GM12891 (cell line): Measurements from ENCODE around the gene ATG3.
A peak's percentile ranks its signal among the peaks of the same experiment; 100 is the strongest.
"Not testable (repeated sequence)": the region's sequence is repeated elsewhere in the genome, so short reads cannot be mapped to it uniquely, and the experiment has no call there.

Experiments used
- DNase-seq: peaks from one replicate; pipeline ENCODE4 v3.0.0; 2011; ENCODE audit warnings: low spot score; ENCODE audit not compliant: insufficient read length
- FAIRE-seq: peaks from 2 replicates; lab custom pipeline; 2011; peaks lifted over from hg19 to GRCh38; lab: Jason Lieb, UNC
- PAX5 ChIP-seq: IDR thresholded peaks from 2 replicates; pipeline ENCODE4 v1.6.1; 2011; ENCODE audit warnings: low read length, moderate library complexity, mild to moderate bottlenecking; ENCODE audit not compliant: insufficient read depth, severe bottlenecking
- POLR2A ChIP-seq: IDR thresholded peaks from 2 replicates; pipeline ENCODE4 v1.6.1; 2011; ENCODE audit warnings: low read depth, low read length, control low read depth
- POLR2AphosphoS5 ChIP-seq: IDR thresholded peaks from 2 replicates; pipeline ENCODE4 v1.6.1; 2011; ENCODE audit warnings: low read depth, low read length, control low read depth
- POU2F2 ChIP-seq: IDR thresholded peaks from 2 replicates; pipeline ENCODE4 v1.6.1; 2011; ENCODE audit warnings: low read depth, mild to moderate bottlenecking, control low read depth, low read length, moderate library complexity
- SPI1 ChIP-seq: IDR thresholded peaks from 2 replicates; pipeline ENCODE4 v1.6.1; 2011; ENCODE audit warnings: low read depth, low read length, control low read depth
- TAF1 ChIP-seq: IDR thresholded peaks from 2 replicates; pipeline ENCODE4 v1.6.1; 2011; ENCODE audit warnings: low read depth, low read length, control low read depth

The ATG3 gene

DNA sequence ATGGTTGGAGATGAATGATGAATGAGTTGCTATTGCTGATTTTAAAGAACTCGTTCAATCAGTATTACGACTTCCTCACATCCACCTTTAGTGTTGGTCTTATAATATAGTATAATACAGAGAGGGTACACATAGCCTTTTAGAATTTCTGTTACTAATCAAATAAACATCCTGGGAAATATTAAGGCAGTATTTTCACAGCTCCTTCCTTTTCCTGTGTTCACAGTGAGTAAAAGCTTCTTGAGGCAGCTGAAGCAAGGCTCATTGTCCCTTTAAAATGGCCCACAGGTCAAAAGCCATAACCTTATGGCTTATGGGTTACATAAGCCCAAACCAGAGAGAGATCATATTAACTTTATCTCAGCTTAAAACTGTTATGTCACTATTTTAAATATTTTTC is 61.1 kb downstream of the ATG3 start:
- TF ChIP-seq POLR2A (no peak), POU2F2 (no peak), POLR2AphosphoS5 (no peak), TAF1 (no peak), PAX5 (no peak), SPI1 (no peak)
- FAIRE-seq = no peak
- no peak for DNase-seq

DNA sequence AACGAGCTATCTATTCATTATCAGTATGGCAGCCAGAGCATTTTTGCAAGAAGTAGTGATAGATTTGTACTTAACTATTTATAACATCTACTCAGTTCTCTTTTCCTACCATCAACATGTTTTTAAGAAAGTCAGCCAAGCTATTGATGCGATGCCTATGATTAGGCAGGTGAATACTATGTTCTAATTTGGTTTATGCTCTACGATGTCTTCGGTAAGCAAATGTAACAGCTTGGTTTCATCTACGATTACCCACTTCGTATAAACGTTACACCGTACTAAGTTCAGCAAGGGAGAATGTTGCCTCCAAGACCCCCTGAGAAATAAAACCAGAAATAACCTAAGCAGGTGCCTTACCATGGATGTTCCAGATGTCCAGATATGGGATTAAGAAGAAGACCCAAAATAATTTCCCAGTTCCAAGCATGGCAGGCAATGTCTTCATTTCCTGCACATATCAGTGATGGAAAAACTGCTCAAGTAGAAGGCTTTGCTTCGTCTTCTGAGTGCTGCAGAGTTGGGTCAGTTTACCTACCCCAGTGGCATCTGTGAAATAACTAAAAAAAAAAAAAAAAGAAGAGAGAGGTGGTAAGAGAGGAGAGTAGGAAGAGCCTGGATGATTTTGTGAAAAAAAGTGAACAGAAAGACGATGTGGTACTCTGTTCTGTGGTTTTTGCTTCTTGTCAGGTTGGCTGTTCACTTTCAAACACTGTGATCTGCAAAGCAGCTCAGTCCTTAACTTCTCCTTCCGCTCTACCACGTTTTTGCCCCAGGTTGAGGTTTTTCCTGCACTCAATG is 62.6 kb downstream of the ATG3 start, which contains the start of gene BTLA:
TSS of gene BTLA (minus strand) at position 559 of the 798 bp plus-strand sequence. CDS start at position 445, 114 bp downstream.
- DNase-seq = no peak
- TF ChIP-seq POLR2AphosphoS5 (peak; percentile 46; the same call in 1 of the 2 replicates), PAX5 (no peak), POLR2A (peak; percentile 73; the same call in 1 of the 2 replicates), SPI1 (peak; percentile 32; the same call in 1 of the 2 replicates), TAF1 (no peak; the same call in none of the 2 replicates), POU2F2 (no peak)
- FAIRE-seq = peak; percentile 87

DNA sequence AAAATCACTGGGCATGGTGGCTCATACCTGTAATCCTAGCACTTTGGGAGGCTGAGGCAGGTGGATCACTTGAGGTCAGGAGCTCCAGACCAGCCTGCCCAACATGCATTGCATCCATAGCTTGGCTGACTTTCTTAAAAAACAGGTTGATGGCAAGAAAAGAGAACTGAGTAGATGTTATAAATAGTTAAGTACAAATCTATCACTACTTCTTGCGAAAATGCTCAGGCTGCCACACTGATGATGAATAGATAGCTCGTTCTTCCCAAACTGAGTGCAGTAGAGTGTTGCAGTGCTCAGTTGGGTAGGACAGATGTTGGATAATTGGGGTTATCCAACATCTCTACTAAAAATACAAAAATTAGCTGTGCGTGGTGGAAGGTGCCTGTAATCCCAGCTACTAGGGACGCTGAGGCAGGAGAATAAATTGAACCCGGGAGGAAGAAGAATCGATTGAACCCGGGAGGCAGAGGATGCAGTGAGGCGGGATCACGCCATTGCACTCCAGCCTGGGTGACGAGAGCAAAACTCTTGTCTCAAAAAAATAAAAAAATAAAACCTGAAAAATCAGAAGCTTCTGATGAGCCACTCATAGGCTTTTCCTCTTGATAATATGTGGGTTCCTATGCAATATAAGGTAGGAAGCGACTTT is 63.7 kb downstream of the ATG3 start:
- FAIRE-seq = peak; percentile 86
- no peak for TF ChIP-seq PAX5
- no peak for TF ChIP-seq POLR2AphosphoS5
- TF ChIP-seq SPI1 = peak; percentile 20; the same call in 1 of the 2 replicates
- TF ChIP-seq TAF1 = peak; percentile 31; the same call in 1 of the 2 replicates
- DNase-seq = no peak

DNA sequence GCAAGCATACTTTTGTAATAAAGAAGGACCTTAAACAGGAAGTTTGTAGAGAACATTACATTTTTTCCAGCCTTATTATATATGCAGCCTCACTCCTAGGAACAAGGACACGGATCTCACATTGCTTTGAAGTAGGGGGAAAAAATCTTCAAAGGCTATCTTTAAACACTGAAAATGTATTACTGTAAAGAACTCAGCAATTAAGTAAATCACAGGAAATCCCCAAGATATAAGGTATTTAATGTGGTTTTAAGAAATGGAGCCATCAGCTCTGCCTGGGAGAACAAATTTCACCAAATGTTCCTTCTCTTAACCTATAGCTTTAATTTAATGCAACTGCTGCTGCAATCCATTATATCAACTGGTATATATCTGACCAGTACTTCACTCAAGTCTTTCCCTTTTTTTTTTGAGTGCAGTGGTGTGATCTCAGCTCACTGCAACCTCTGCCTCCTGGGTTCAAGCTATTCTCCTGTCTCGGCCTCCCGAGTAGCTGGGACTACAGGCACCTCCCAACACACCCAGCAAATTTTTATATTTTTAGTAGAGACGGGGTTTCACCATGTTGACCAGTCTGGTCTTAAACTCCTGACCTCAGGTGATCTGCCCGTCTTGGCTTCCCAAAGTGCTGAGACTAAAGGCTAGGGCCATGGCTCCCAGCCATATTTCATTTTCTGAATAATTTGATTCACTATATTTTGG is 65.2 kb downstream of the ATG3 start:
- DNase-seq (no peak), FAIRE-seq (peak; percentile 59)
- TF ChIP-seq POU2F2 = no peak
- TF ChIP-seq SPI1 = no peak
- no peak for TF ChIP-seq PAX5
- TF ChIP-seq TAF1 = no peak
- TF ChIP-seq POLR2AphosphoS5 = no peak
- no peak for TF ChIP-seq POLR2A

DNA sequence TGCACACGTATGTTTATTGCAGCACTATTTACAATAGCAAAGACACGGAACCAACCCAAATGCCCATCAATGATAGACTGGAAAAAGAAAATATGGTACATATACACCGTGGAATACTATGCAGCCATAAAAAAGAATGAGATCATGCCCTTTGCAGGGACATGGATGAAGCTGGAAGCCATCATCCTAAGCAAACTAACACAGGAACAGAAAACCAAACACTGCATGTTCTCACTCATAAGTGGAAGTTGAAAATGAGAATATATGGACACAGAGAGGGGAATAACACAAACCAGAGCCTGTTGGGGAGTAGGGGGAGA is 67.4 kb downstream of the ATG3 start:
- DNase-seq = not testable (repeated sequence)
- peak; percentile 52 for FAIRE-seq

DNA sequence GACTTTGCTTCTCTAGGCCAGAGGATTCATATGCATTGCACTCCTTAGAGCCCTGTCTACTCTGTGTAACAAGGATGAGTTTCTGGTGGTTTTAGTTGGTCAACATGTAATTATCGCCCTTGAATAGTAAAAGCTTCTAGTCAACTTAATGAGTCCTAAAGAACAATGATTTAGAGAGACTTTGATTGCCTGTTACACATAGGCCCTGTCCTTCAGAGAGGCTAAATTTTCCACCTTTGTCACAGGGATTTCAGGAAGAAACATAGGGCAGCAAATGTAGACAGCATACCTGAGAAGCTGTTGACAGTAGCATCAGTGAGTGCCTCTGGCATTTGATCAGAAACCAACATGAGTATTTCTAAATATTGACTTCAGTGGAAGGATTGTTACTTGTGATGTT is 69.6 kb downstream of the ATG3 start:
- TF ChIP-seq POLR2A (0 out of 2 replicates have a peak, but pooled peaks have one; percentile 27), TAF1 (no peak)
- DNase-seq (no peak), FAIRE-seq (peak; percentile 77)

DNA sequence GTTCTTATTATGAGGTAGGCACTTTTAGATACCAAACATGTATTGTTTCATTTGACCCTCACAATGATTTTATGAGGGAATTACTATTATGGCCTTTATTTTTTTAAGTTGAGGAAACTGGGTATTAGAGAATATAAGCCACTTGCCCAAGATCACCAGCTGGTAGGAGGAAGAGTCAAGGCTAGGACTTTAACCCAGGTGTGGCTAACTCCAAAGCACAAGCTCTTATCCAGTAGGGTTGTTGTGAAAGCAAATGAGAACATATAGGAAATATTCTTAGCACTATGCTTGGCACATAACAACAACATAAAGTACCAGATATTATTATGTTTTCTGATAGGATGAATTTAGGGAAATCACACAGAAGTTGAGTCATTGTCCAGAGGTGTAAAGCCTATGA is 70.4 kb downstream of the ATG3 start:
- TF ChIP-seq POU2F2 (no peak), POLR2AphosphoS5 (no peak), TAF1 (no peak), SPI1 (no peak), PAX5 (no peak), POLR2A (no peak)
- FAIRE-seq (no peak), DNase-seq (no peak)

DNA sequence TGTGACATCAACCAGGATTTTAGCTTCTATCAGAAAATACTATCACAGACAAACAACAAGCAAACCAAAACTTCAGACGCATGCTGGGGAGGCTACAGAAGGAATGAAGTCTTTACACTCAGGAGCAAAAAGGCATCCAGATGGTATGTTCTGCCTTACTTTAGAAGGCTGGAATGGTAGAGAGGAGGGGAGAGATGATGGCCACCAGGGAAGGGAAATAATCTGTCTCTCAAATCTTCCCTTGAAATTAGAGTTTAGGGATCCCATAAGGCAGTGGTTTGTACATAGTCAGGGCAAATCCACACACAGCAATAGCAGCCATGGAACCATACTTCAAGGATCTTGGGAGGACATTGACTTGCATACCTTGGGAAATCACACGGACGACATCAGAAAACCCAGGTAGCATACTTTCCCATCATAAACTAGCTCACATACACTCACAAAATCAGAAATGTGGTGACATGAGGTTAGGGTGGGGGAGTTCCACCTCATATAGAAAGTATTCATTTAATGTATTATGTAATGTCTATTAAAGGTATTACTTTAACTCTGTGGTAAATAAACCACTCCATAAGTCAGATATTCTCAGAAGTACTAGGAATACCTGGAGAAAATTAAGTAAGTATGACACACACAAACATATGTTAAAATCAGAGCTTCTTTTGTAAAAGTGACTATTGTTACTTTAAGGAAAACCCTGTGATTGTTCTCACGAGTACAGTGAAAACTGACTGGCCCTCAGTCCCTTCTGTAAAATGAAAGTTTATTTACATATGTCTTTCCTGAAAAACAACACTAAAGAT is 71.9 kb downstream of the ATG3 start:
- FAIRE-seq = peak; percentile 87
- no peak for DNase-seq
- TF ChIP-seq TAF1 (no peak), POU2F2 (no peak), POLR2AphosphoS5 (no peak), SPI1 (no peak), POLR2A (no peak; the same call in none of the 2 replicates), PAX5 (no peak)

DNA sequence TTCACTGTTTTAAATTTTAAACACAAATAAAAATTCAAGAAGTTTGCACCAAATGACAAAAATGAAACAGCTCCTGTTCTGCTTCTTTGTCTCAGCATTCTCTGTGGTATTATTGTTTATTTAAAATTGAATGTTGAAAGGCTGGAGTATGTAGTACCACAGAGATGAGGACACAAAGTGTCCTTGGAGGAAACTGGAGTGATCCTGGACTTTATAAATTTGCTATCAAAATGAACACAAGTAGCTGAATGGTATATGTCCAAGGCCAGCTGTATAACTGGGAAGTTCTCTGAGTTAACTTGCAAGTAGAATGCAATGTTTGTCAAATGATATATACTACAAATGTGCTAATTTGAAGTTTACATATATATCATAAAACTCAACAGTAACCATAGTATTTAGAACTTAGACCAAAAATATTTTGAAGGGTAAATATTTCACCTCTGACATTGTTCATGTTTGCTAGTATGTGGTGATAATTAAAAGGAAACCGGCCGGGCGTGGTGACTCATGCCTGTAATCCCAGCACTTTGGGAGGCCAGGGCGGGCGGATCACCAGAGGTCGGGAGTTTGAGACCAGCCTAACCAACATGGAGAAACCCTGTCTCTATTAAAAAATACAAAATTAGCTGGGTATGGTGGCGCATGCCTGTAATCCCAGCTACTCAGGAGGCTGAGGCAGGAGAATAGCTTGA is 74.8 kb downstream of the ATG3 start:
- FAIRE-seq = peak; percentile 56
- TF ChIP-seq POLR2AphosphoS5 (no peak), TAF1 (no peak), SPI1 (no peak), POU2F2 (no peak), POLR2A (no peak), PAX5 (no peak)
- no peak for DNase-seq
